HEK293 (cell line): Measurements from ENCODE around the gene MAST2.

ENCODE experiments used
- CTCF ChIA-PET: fragments of 350-600 bp; formaldehyde crosslinking; extraction: SDS; loops from one replicate; lab custom pipeline; 2021; ENCODE audit warnings: antibody characterized with exemption; lab: Yijun Ruan, JAX
- POLR2A ChIA-PET: fragments of 300-600 bp; formaldehyde crosslinking; extraction: SDS; loops from one replicate; lab custom pipeline; 2020; ENCODE audit warnings: antibody characterized with exemption, inconsistent platforms; lab: Yijun Ruan, JAX
- H3K27ac ChIP-seq: fragments of 200-500 bp; sonication (Bioruptor generic); 2 replicates; pipeline ENCODE4 v1.5.1; 2014; ENCODE audit warnings: low read depth, low read length, control low read depth, inconsistent platforms; ENCODE audit errors: extremely low read depth
- H3K36me3 ChIP-seq, 2 experiments: fragments of 200-500 bp in 1 of 2; sonication (Bioruptor generic) in 1 of 2; 1 replicate in 1 of 2; 2 replicates in 1 of 2; pipeline ENCODE4 v1.5.1; 2014 to 2017; ENCODE audit warnings: inconsistent platforms in 2 of 2, low read length in 2 of 2; ENCODE audit not compliant: control insufficient read depth in 2 of 2, insufficient read depth in 1 of 2
- H3K4me1 ChIP-seq: fragments of 200-500 bp; sonication (Bioruptor generic); 2 replicates; pipeline ENCODE4 v1.5.1; 2014; ENCODE audit warnings: mild to moderate bottlenecking, low read length, inconsistent platforms; ENCODE audit not compliant: control insufficient read depth, insufficient read depth
- H3K4me3 ChIP-seq: 2 replicates; pipeline ENCODE4 v1.5.1; 2011; ENCODE audit warnings: low read depth, mild to moderate bottlenecking, control low read depth, low read length, moderate library complexity
- H3K9me3 ChIP-seq: fragments of 200-500 bp; sonication (Bioruptor generic); 2 replicates; pipeline ENCODE4 v1.5.1; 2014; ENCODE audit warnings: low read depth, low read length, inconsistent platforms; ENCODE audit not compliant: control insufficient read depth, insufficient read depth
- MYNN ChIP-seq: fragments of 450-650 bp; formaldehyde crosslinking; IDR thresholded peaks from 2 replicates; pipeline ENCODE4 v1.5.1; 2016; ENCODE audit warnings: missing biosample characterization, missing genetic modification characterization, borderline replicate concordance
- PRDM4 ChIP-seq: fragments of 450-650 bp; formaldehyde crosslinking; IDR thresholded peaks from 2 replicates; pipeline ENCODE4 v1.5.1; 2017; ENCODE audit warnings: missing biosample characterization, missing genetic modification characterization
- REPIN1 ChIP-seq: fragments of 450-650 bp; formaldehyde crosslinking; IDR thresholded peaks from 2 replicates; pipeline ENCODE4 v1.5.1; 2017; ENCODE audit warnings: missing biosample characterization, missing genetic modification characterization, low read depth
- YY1 ChIP-seq: fragments of 450-650 bp; formaldehyde crosslinking; IDR thresholded peaks from 2 replicates; pipeline ENCODE4 v1.5.1; 2018; ENCODE audit warnings: missing biosample characterization, missing genetic modification characterization
- ZBTB11 ChIP-seq: fragments of 450-650 bp; formaldehyde crosslinking; conservative IDR thresholded peaks from 2 replicates; pipeline ENCODE4 v1.5.1; 2016; ENCODE audit warnings: low read depth, missing biosample characterization, missing genetic modification characterization
- ZEB2 ChIP-seq: fragments of 450-650 bp; formaldehyde crosslinking; IDR thresholded peaks from 2 replicates; pipeline ENCODE4 v1.5.1; 2016; ENCODE audit warnings: missing biosample characterization, missing genetic modification characterization
- ZNF19 ChIP-seq: fragments of 450-650 bp; formaldehyde crosslinking; IDR thresholded peaks from 2 replicates; pipeline ENCODE4; 2016; ENCODE audit warnings: missing biosample characterization, missing genetic modification characterization, low read depth
- ZNF23 ChIP-seq: fragments of 450-650 bp; formaldehyde crosslinking; IDR thresholded peaks from 2 replicates; pipeline ENCODE4 v1.5.1; 2016; ENCODE audit warnings: missing biosample characterization, missing genetic modification characterization, borderline replicate concordance
- ZNF24 ChIP-seq: fragments of 450-650 bp; formaldehyde crosslinking; IDR thresholded peaks from 2 replicates; pipeline ENCODE4 v1.5.1; 2016; ENCODE audit warnings: missing biosample characterization, missing genetic modification characterization
- ZNF433 ChIP-seq: fragments of 450-650 bp; formaldehyde crosslinking; IDR thresholded peaks from 2 replicates; pipeline ENCODE4 v1.5.1; 2016; ENCODE audit warnings: missing biosample characterization, missing genetic modification characterization, low read depth
- ZNF473 ChIP-seq: fragments of 450-650 bp; formaldehyde crosslinking; IDR thresholded peaks from 2 replicates; pipeline ENCODE4 v1.5.1; 2017; ENCODE audit warnings: missing biosample characterization, missing genetic modification characterization
- ZNF48 ChIP-seq: fragments of 450-650 bp; formaldehyde crosslinking; IDR thresholded peaks from 2 replicates; pipeline ENCODE4 v1.5.1; 2016; ENCODE audit warnings: missing biosample characterization, missing genetic modification characterization
- ZNF664 ChIP-seq: fragments of 450-650 bp; formaldehyde crosslinking; IDR thresholded peaks from 2 replicates; pipeline ENCODE4 v1.5.1; 2016; ENCODE audit warnings: missing biosample characterization, missing genetic modification characterization
- TF ChIP-seq, protein P1 (sequence below): fragments of 450-650 bp; formaldehyde crosslinking; IDR thresholded peaks from 2 replicates; pipeline ENCODE4 v1.5.1; 2016; ENCODE audit warnings: missing biosample characterization, missing genetic modification characterization

Gene MAST2

GRCh38 chr1:45755697-45756096, 47.7 kb upstream of the MAST2 start (continued):
- TF ChIP-seq YY1 (tag by site-specific recombination) (no peak), REPIN1 (no peak), PRDM4 (no peak), MYNN (no peak)

DNA sequence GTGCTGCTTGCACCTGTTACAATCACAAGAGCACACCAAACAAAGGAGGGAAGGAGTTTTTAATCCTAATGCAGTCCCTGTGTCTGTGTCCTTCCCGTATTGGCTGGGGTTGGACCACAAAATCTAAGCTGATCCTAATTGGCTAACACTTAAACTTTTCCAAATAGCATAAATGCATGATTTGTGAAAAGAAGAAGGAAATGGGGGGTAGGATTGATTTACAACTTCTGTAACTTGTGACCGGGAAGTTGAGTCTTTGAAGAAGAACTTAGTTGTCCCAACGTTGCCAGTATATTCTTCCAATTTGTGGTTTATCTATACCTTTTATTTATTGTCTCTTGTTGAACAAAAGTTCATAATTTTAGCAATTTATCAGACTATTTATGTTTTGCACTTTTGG, 41.1 kb upstream of the MAST2 start:
- Histone ChIP-seq H3K36me3 (no peaks in the 10 kb centered on the region), H3K9me3 (no peaks in the 10 kb centered on the region), H3K27ac (no peak overlapping the region), H3K4me1 (no peaks in the 10 kb centered on the region), H3K4me3 (no peak overlapping the region)
- POLR2A ChIA-PET, result no interaction called here
- CTCF ChIA-PET, result no interaction called here
- no peak for TF ChIP-seq ZBTB11 (tag by site-specific recombination)
- TF ChIP-seq ZEB2 (tag by site-specific recombination), result no peak
- TF ChIP-seq ZNF24 (tag by site-specific recombination), result no peak
- TF ChIP-seq ZNF433, result no peak
- TF ChIP-seq ZNF19 (tag by site-specific recombination), result no peak
- TF ChIP-seq ZNF23 (tag by site-specific recombination), result no peak
- TF ChIP-seq ZNF473 (tag by site-specific recombination), result no peak
- TF ChIP-seq, protein P1, sequence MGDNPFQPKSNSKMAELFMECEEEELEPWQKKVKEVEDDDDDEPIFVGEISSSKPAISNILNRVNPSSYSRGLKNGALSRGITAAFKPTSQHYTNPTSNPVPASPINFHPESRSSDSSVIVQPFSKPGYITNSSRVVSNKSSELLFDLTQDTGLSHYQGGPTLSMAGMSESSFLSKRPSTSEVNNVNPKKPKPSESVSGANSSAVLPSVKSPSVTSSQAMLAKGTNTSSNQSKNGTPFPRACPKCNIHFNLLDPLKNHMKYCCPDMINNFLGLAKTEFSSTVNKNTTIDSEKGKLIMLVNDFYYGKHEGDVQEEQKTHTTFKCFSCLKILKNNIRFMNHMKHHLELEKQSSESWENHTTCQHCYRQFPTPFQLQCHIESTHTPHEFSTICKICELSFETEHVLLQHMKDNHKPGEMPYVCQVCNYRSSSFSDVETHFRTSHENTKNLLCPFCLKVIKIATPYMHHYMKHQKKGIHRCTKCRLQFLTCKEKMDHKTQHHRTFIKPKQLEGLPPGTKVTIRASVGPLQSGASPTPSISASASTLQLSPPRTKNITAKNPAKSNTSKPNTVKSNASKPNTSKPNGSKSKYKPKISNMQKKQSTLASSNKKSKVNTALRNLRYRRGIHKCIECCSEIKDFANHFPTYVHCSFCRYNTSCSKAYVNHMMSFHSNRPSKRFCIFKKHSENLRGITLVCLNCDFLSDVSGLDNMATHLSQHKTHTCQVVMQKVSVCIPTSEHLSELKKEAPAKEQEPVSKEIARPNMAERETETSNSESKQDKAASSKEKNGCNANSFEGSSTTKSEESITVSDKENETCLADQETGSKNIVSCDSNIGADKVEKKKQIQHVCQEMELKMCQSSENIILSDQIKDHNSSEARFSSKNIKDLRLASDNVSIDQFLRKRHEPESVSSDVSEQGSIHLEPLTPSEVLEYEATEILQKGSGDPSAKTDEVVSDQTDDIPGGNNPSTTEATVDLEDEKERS (tag by site-specific recombination), result no peak
- no peak for TF ChIP-seq ZNF48 (tag by site-specific recombination)
- TF ChIP-seq, all 188 proteins: peak for 0

DNA sequence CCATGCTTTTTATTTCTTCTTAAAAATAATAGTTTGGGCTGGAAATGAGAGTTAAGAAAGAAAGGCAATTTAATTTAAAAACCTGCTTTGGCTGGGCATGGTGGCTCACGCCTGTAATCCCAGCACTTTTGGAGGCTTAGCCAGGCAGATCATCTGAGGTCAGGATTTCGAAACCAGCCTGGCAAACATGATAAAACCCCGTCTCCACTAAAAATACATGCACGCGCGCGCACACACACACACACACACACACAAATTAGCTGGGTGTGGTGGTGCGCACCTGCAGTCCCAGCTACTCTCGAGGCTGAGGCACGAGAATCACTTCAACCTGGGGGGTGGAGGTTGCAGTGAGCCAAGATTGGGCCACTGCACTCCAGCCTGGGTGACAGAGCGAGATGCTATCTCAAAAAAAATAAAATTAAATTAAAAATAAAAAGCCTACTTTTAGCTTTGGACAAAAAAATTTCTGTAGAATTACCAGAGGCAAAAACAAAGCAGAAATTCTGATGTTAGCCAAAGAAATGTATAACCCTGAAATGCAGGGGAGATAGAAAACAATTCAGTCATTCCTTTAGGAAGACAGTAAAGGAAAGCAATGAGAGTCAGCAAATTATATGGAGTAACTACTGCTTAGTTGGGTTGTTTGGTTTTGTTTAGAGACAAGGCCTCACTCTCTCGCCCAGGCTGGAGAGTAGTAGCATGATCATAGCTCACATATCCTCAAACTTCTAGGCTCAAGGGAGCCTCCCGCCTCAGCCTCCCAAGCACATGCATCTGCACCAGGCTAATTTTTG, 37.2 kb upstream of the MAST2 start:
- ChIA-PET CTCF (no interaction called here), POLR2A (no interaction called here)
- Histone ChIP-seq H3K4me3 (no peak overlapping the region), H3K9me3 (no peaks in the 10 kb centered on the region), H3K27ac (no peak overlapping the region), H3K36me3 (no peaks in the 10 kb centered on the region), H3K4me1 (no peaks in the 10 kb centered on the region)
- TF ChIP-seq ZNF664 (tag by site-specific recombination), result no peak
